Measurements from ENCODE around the gene NADSYN1. TPM values are rescaled to one million over a fixed set of nuclear protein-coding genes. Genes with fewer than 3 reads are reported as not detected.

NADSYN1 gene
- total and polyA plus RNA-seq, 2 donors (not counting 1 experiment from before 2014, with no cell fraction given) = 22.0 to 81.7 TPM

- peak in 1 of 2 donors; percentile 15 for DNase-seq (ENCODE audit: low read depth in 2 of 2)
- H3K4me3 ChIP-seq (replicated peaks in 1 of 4; ENCODE audit: control extremely low read depth in 1 of 4, insufficient read depth in 1 of 4, low read depth in 3 of 4, low read length in 4 of 4) = peak overlapping the region; percentile 68 to 93 (median 86)
- H3K27ac ChIP-seq (ENCODE audit: insufficient read depth, low read length) = peak overlapping the region; percentile 23
- TF ChIP-seq CTCF (conservative IDR thresholded peaks at IDR 0.05 in 1 of 2, IDR thresholded peaks at IDR 0.05 in 1 of 2; ENCODE audit: low read depth in 1 of 2, low read length in 2 of 2) = no peak
- no peak for TF ChIP-seq EZH2 (IDR thresholded peaks at IDR 0.05; ENCODE audit: low read length, missing control alignments)
- no peaks in the 10 kb centered on the region for H3K9me3 ChIP-seq (ENCODE audit: control insufficient read depth, insufficient read depth, low read depth, low read length)
- H3K9ac ChIP-seq (ENCODE audit: insufficient read depth, low read length) = peak overlapping the region; percentile 56
- peaks cover 6% of the 10 kb centered on the region for H3K4me1 ChIP-seq (ENCODE audit: control insufficient read depth, extremely low read depth, insufficient read depth, low read length)
- H3K79me2 ChIP-seq (ENCODE audit: control insufficient read depth, insufficient read depth, low read length) = peaks cover 5% of the 10 kb centered on the region
- H3K27me3 ChIP-seq (ENCODE audit: control insufficient read depth, insufficient read depth, low read length) = no peaks in the 10 kb centered on the region
- H3K36me3 ChIP-seq (ENCODE audit: control insufficient read depth, insufficient read depth, low read length) = peaks cover 15% of the 10 kb centered on the region
- peak overlapping the region; percentile 56 for H2AFZ ChIP-seq (ENCODE audit: low read length)
- H4K20me1 ChIP-seq (ENCODE audit: control insufficient read depth, extremely low read depth, insufficient read depth, low read length) = no peaks in the 10 kb centered on the region
- H3K4me2 ChIP-seq (ENCODE audit: extremely low read depth, insufficient read depth, low read length) = peak overlapping the region; percentile 95
Observed at GRCh38 chr11:71447791-71448256, 5.2 kb upstream of the NADSYN1 start.

GRCh38 chr11:71448257-71449171 lies 4.5 kb upstream of the NADSYN1 start, which contains the start of gene DHCR7:
Gene DHCR7 (minus strand): TSS chr11:71448393. CDS start chr11:71444952, 3,441 bp downstream.
- Histone ChIP-seq H3K36me3 (ENCODE audit: control insufficient read depth, insufficient read depth, low read length) (peaks cover 10% of the 10 kb centered on the region), H3K27me3 (ENCODE audit: control insufficient read depth, insufficient read depth, low read length) (no peaks in the 10 kb centered on the region), H3K4me2 (ENCODE audit: extremely low read depth, insufficient read depth, low read length) (peak within 1 kb of the TSS; percentile 95), H3K27ac (ENCODE audit: insufficient read depth, low read length) (peak within 1 kb of the TSS; percentile 67), H3K9me3 (ENCODE audit: control insufficient read depth, insufficient read depth, low read depth, low read length) (no peaks in the 10 kb centered on the region), H2AFZ (ENCODE audit: low read length) (peak within 1 kb of the TSS; percentile 93), H3K79me2 (ENCODE audit: control insufficient read depth, insufficient read depth, low read length) (peaks cover 7% of the 10 kb centered on the region), H3K4me1 (ENCODE audit: control insufficient read depth, extremely low read depth, insufficient read depth, low read length) (peaks cover 6% of the 10 kb centered on the region), H3K4me3 (replicated peaks in 1 of 4; ENCODE audit: control extremely low read depth in 1 of 4, insufficient read depth in 1 of 4, low read depth in 3 of 4, low read length in 4 of 4) (peak within 1 kb of the TSS; percentile 80 to 93 (median 90)), H4K20me1 (ENCODE audit: control insufficient read depth, extremely low read depth, insufficient read depth, low read length) (no peaks in the 10 kb centered on the region), H3K9ac (ENCODE audit: insufficient read depth, low read length) (peak within 1 kb of the TSS; percentile 75)
- peak; percentile 93 to 94 for DNase-seq (ENCODE audit: low read depth in 2 of 2)
- TF ChIP-seq EZH2 (IDR thresholded peaks at IDR 0.05; ENCODE audit: low read length, missing control alignments) (no peak), CTCF (conservative IDR thresholded peaks at IDR 0.05 in 1 of 2, IDR thresholded peaks at IDR 0.05 in 1 of 2; ENCODE audit: low read depth in 1 of 2, low read length in 2 of 2) (no peak)

- no peaks in the 10 kb centered on the region for H4K20me1 ChIP-seq (ENCODE audit: control insufficient read depth, extremely low read depth, insufficient read depth, low read length)
- H3K4me1 ChIP-seq (ENCODE audit: control insufficient read depth, extremely low read depth, insufficient read depth, low read length) = peaks cover 6% of the 10 kb centered on the region
- DNase-seq (ENCODE audit: low read depth in 2 of 2) = no peak
- no peaks in the 10 kb centered on the region for H3K9me3 ChIP-seq (ENCODE audit: control insufficient read depth, insufficient read depth, low read depth, low read length)
- H3K27ac ChIP-seq (ENCODE audit: insufficient read depth, low read length) = no peak overlapping the region
- H3K36me3 ChIP-seq (ENCODE audit: control insufficient read depth, insufficient read depth, low read length) = peaks cover 2% of the 10 kb centered on the region
- no peak overlapping the region for H3K9ac ChIP-seq (ENCODE audit: insufficient read depth, low read length)
- H3K4me3 ChIP-seq (replicated peaks in 1 of 4; ENCODE audit: control extremely low read depth in 1 of 4, insufficient read depth in 1 of 4, low read depth in 3 of 4, low read length in 4 of 4) = peak overlapping the region; percentile 80 to 93 (median 90)
- TF ChIP-seq EZH2 (IDR thresholded peaks at IDR 0.05; ENCODE audit: low read length, missing control alignments) (no peak), CTCF (conservative IDR thresholded peaks at IDR 0.05 in 1 of 2, IDR thresholded peaks at IDR 0.05 in 1 of 2; ENCODE audit: low read depth in 1 of 2, low read length in 2 of 2) (no peak)
- no peaks in the 10 kb centered on the region for H3K27me3 ChIP-seq (ENCODE audit: control insufficient read depth, insufficient read depth, low read length)
- H2AFZ ChIP-seq (ENCODE audit: low read length) = no peak overlapping the region
- peaks cover 14% of the 10 kb centered on the region for H3K79me2 ChIP-seq (ENCODE audit: control insufficient read depth, insufficient read depth, low read length)
- peak overlapping the region; percentile 95 for H3K4me2 ChIP-seq (ENCODE audit: extremely low read depth, insufficient read depth, low read length)
Observed at GRCh38 chr11:71449596-71449995, 3.4 kb upstream of the NADSYN1 start.

All from fibroblast of lung (primary cell).